ENCODE results near the gene KCNIP1. TPM values are rescaled to one million over a fixed set of nuclear protein-coding genes. Genes with fewer than 3 reads are reported as not detected.
"Not testable (repeated sequence)": the region's sequence is repeated elsewhere in the genome, so short reads cannot be mapped to it uniquely, and the experiment has no call there.

KCNIP1 gene
- total RNA-seq, 1 donor from 2014 or later = 0.57 TPM

DNA sequence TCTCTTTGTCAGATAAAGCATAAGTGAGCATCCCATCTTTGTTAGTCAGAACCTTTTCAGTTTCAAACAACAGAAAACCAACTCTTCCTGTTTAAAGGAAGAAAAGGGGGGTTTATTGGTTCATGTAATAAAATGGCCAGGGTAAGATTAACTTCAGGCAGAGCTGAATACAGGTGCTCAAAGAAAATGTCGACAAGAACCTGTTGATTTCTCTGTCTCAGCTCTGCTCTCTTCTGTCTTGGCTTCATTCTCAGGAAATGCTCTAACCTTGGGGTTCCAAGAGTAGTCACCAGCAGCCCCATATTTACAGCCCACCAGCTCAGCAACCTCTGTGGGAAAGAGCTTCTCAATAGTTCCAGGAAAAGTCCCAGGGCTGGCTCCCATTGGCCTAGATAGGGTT, 25.2 kb downstream of the KCNIP1 start:
- DNase-seq (ENCODE audit: low spot score) = no peak
- intact Hi-C loops (cut with DNase I) = no loop called here

DNA sequence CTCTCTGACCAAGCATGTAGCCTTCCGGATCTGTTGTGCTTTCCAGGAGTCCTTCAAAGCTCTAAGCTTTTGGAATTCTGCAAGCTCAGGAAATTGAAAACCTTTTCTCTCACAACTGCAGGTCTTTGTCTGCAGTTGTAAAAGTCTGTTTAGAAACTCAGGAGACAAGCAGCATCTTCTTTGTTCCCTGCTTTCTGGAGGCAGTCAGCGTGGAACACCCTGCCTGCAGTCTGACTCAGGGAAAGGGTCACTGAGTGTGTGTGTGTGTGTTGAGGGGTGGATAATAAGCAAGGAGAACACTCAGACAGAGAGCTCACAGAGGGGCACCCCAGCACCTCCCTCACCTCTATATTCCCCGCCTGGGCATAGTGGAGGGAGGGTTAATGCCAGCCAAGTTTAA, 29.1 kb downstream of the KCNIP1 start:
- intact Hi-C loops (cut with DNase I) = no loop called here
- peak; percentile 10 for DNase-seq (ENCODE audit: low spot score)

DNA sequence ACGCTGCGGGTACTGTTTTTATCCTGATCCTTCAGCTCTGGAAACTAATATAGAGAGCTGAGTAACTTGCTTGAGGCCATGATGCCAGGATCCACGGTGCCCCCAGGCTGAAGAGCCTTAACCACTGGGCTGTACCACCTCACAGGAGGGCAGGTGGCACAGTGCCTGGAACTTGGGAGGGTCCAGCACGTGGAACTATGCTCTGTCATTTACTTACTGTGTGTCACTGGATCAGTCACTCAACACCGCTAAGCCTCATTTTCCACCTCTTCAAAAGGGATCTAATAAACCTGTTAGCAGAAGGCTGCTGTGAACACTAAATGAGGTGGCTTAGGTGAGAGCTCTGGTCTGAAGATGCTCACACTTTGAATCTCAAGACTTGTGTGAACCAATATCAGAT, 29.6 kb downstream of the KCNIP1 start:
- intact Hi-C loops (cut with DNase I) = no loop called here
- peak; percentile 3 for DNase-seq (ENCODE audit: low spot score)

DNA sequence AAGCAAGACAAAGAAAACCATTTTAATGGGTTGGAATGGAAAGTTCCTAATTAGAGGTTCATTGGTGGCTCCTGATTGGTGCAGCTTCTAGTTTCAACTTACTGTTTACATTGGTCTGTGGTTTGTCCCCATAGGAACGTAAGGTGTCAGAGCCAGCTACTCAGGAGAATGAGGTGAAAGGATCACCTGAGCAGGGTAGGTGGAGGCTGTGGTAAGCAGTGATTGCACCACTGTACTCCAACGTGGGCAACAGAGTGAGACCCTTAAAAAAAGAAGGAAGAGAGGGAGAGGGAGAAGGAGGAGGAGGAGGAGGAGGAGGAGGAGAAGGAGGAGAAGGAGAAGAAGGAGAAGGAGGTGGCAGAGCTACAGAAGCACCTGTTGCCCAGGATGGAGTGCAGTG, 30.4 kb downstream of the KCNIP1 start:
- intact Hi-C loops (cut with DNase I) = no loop called here
- peak; percentile 5 for DNase-seq (ENCODE audit: low spot score)

DNA sequence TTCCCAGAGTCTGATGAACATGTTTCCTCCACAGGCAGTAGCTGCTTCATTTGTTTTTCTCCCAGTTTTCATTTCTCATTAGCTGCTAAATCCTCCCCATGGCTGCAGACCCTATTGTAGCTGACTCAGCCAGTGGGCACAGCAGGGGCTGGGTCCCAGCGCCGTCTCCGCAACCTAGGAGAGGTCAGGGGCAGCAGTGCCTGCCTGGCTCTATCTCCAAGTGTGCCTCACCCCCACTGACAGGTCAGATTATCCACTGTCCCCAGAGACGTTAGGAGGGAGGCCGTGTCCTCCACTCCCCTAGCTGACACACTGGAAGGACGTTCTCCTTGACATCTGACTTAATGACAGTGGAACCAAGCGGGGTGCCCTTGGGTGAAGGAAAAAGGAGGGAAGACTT, 31.1 kb downstream of the KCNIP1 start:
- DNase-seq (ENCODE audit: low spot score) = peak; percentile 55
- intact Hi-C loops (cut with DNase I) = no loop called here

DNA sequence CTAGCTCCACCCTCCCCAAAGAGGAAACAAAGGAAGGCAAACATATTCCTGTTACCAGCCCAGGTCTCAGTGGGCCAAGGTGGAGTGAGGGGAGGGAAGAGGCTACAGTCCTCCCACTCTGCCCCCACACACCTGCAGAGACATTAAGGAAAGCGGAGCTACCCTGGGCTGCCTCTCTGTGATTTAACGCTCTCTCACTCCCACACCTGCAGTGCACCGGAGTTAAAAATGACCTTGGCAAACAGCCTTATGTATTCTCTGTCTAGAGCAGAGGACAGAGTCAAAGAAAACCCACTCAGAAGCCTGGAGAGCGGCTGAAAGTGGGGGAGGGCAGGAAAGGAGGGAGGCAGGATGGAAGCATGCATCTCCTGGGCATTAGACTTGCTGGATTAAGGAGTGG, 32.7 kb downstream of the KCNIP1 start:
- peak; percentile 15 for DNase-seq (ENCODE audit: low spot score)
- intact Hi-C loops (cut with DNase I) = no loop called here

DNA sequence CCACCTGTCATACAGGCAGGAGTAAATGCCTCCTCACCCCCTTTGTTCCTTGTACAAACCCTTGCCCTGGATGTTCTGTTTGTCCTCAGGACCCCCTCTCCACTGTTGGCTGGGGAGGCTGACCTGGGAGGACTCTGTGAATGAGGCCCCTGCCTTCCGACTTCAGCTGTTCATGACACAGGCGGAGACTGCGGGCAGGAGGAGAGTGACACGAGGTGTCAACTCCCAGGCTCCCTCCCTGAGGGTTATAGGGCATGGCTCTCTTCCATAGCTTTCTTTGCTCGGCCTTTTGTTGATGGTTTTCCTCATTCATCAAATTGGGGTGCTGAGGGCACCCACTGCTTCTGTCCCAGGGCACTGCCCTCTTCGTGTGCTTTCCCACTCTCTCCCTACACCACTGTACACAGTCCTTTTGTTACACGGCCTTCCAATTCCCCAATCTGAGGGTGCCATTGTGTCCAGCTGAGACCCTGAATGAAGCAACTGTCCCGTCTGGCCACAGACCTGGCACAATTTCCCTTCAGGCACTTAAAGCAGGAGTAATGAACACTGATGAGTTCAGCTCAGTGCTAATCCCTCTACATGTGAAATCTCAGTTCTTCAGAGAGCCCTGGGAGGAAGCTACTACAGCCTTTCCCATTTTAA, 33.8 kb downstream of the KCNIP1 start:
- DNase-seq (ENCODE audit: low spot score) = peak; percentile 41
- intact Hi-C loops (cut with DNase I) = no loop called here

DNA sequence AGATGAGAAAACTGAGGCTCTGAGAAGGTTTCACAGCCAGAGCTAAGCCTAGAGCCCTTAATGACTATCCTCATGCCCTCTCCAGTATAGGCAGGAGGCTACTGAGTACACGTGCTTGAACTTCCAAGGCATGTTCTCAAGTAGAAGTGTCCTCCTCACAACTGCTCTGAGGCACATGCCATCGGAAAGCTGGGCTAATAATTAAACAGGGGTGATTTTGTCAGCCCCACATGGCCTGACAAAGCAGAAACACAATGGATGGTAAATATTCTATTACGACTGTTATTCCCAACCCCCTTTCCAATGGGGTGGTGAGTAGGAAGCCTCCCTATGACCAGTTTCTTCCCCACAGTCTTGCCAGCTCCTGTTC, 34.3 kb downstream of the KCNIP1 start:
- no peak for DNase-seq (ENCODE audit: low spot score)
- intact Hi-C loops (cut with DNase I) = no loop called here

DNA sequence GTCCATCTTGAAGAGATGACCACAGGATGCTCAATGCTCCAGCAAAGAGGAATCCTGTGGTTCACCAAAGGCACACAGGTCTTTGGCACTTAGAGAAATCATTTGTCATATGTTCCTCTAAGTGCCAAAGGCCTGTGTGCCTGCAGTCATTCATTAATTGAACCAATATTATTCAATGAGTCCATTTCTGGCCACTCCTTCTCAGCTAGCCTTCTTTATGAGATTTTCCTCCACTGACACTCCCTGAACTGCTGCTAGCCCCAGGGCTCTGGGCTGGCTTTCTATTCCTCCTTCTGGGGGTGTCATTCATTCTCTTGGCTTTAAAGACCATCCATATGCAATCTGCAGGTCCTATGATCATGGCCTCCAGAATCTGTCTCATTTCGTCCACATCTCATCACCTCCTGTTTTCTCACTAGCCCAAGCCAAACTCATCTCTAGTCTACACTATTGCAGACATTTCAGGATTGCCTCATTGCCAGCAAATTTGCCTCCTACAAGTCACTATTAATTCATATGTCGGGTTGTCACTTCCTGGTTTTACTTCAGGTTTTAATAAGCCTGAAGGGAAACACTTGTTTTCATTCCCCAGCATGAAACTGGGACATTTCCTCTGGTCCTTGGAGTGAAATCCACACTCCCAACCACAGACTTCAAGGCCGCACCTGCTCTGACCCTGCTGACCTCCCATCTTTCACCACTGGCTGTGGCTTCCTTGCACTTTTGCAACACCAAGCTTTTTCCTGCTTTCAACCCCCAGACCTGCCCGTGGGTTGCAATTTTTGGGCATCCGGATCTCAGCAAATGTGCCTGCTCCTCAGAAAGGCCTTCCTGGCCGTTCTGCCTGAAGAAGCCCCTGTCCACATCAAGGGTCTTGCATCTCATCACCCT, 35.1 kb downstream of the KCNIP1 start:
- intact Hi-C loops (cut with DNase I) = no loop called here
- DNase-seq (ENCODE audit: low spot score) = peak; percentile 63

DNA sequence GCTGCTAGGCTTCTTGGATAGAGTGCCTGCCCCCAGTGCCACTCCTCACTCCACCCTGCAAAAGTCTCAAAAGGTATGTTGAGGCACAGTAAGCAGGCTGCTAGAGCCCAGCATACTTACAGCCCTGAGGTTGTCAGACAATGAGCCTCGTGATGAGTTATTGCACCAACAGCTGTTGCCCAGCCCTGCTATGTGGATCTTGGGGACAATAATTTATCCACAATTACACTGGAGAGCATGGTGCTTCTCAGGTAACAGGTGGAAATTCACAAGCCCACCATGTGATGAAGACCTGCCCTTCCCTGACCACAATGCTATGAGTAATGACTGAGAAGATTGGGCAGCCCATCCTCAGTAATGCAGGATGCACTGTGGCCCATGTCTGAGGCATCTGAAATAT, 36.5 kb downstream of the KCNIP1 start:
- intact Hi-C loops (cut with DNase I) = no loop called here
- DNase-seq (ENCODE audit: low spot score) = peak; percentile 36

DNA sequence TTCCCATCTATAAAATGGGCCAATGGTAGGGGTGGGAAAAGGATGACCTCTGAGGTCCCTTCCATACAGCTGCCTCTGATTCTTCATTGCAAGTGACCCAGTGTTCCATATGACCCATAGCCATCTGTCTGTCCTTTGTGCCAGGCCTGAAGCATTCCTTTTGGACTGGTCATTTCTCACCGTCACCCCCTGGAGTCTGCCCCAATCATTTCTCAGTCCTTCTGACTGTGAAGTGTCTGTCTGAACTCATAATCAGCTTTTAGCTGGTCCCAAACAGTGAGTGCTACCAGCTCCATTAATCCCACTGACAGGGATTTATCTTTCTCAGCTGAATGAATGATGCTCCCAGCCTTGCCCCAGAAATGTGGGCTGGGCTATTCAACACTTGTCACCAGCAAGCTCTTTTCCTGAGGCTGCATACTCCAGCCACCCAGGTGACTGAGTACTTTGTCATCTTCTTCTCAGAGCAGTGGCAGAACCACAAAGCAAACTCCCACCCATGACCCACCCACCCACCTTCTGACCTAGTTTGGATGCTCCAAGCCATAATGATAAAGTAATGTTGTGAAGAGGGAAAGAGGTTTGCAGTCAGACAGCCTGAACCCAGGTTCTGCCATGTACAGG, 37.4 kb downstream of the KCNIP1 start:
- DNase-seq (ENCODE audit: low spot score) = peak; percentile 26
- intact Hi-C loops (cut with DNase I) = no loop called here

DNA sequence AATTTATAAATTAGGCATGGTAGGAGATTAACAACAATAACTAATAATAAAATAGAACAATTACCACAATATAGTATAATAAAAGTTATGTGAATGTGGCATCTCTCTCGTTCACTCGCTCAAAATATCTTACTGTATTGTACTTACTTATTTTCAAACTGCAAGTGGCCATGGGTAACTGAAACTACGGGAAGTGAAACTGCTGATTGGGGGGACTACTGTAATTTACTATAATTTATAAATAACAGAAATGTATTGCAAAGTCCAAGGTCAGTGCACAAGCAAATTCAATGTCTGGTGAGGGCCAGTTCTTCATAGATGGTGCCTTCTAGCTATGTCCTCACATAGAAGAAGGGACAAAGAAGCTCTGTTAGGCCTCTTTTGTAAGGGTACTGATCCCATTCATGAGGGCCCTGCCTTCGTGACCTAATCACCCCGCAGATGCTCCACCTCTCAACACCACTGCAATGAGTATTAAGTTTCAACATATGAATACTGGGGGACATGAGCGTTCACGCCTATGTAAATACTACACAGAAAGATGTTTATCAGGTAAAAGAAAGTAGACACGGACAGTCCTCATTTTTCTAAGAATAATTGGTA, 39.0 kb downstream of the KCNIP1 start:
- intact Hi-C loops (cut with DNase I) = no loop called here
- DNase-seq (ENCODE audit: low spot score) = peak; percentile 22

DNA sequence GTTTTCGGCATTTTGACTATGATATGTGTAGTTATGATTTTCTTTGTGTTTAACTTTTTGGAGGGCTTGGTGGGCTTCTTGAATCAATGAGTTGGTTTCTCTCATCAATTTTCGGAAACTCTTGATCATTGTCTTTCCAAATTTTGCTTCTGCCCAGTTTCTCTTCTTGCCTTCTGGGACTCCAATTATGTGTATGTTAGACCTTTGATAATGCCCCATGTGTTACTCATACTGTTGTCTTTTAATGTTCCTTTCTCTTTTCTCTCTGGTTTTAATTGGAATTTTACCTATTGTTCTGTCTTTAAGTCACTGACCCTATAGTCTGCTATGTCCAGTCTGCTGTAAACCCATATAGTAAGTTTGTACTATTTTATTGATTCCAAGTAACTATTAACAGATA, 41.5 kb downstream of the KCNIP1 start:
- intact Hi-C loops (cut with DNase I) = no loop called here
- no peak for DNase-seq (ENCODE audit: low spot score)

DNA sequence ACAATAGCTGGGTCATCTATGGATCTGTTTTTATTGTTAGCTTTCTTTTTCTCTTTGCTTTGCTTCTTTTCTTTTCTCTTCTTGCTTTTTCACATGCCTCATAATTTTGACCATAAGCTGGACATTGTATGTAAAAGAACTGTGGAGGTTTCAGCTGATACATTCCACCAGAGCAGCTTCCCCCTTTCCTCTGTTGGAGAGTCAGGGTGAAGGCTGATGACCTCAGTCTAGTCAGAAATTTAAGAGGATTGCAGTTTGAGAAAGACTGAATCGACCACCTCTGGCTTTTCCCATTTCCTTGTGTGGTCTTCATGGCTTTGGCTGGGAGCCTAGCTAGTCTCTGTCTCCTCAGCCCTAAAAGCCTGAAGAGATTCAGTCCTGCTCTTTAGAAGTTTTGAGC, 42.0 kb downstream of the KCNIP1 start:
- DNase-seq (ENCODE audit: low spot score) = peak; percentile 14
- intact Hi-C loops (cut with DNase I) = no loop called here

DNA sequence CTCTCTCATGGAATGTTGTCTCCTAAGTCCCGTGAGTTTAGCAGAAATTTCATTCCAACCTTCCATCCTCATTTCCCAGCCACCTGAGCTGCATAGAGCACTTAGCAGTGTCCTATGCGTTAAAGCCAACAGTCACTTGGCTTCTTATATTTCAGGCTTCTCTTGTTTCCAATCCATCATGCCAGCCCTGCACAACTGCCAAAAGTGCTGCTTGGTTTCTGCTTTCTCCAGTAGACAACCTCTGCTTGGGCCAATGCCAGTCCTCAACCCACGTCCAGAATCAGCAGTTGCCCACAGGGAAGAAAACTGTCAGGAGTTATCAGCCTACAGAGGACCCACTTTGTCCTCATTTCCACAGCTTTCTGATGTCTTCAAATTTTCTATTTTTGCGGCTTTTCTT, 42.5 kb downstream of the KCNIP1 start:
- intact Hi-C loops (cut with DNase I) = no loop called here

DNA sequence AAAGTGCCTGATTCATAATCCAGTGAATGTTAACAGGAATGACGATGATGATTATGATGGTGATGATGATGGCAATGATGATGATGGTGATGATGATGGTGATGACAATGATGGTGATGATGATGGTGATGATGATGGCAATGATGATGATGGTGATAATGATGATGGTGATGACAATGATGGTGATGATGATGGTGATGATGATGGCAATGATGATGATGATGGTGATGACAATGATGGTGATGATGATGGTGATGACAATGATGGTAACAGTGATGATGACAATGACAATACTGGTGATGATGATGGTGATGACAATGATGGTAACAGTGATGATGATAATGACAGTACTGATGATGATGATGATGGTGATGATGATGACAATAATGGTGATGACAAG, 46.6 kb downstream of the KCNIP1 start:
- DNase-seq (ENCODE audit: low spot score); intact Hi-C loops (cut with DNase I): not testable (repeated sequence)

More for the DNA sequence above, 42.5 kb downstream of the KCNIP1 start:
- DNase-seq (ENCODE audit: low spot score) = peak; percentile 71

DNA sequence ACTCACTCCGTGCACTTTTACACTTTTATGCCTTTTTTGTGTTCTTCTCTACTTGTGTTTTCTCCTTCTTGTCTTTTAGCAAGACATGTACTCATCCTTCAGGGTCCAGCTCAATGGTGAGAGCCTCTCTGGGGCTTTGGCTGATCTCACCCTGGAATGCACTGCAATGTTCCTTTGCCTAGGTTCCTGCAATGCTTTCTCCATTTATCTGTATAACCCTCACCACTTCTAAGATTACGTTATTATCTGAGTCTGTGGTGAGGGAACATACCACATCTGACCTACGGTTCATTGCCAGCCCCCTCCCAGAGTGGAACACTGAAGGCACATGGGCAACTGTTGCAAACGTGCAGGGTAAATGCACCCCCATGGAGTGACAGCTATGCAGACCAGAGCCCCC, 47.3 kb downstream of the KCNIP1 start:
- DNase-seq (ENCODE audit: low spot score) = no peak
- intact Hi-C loops (cut with DNase I) = no loop called here

DNA sequence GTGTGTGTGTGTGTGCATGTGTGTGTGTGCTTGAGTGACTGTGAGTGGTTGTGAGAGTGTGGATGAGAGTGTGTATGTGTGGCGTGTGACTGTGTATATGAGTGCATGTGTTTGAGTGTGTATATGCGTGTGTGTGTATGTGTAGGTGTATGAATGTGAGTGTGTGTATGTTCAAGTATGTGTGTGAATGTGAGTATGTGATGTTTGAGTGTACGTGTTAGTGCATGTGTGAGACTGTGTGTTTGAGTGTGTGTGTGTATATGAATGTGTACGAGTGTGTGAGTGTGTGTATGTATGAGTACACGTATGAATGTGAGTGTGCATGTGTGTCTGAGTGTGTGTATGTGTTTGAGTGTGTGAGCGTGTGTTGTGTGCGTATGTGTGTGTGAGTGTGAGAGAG, 47.8 kb downstream of the KCNIP1 start:
- intact Hi-C loops (cut with DNase I) = no loop called here
- DNase-seq (ENCODE audit: low spot score) = no peak

DNA sequence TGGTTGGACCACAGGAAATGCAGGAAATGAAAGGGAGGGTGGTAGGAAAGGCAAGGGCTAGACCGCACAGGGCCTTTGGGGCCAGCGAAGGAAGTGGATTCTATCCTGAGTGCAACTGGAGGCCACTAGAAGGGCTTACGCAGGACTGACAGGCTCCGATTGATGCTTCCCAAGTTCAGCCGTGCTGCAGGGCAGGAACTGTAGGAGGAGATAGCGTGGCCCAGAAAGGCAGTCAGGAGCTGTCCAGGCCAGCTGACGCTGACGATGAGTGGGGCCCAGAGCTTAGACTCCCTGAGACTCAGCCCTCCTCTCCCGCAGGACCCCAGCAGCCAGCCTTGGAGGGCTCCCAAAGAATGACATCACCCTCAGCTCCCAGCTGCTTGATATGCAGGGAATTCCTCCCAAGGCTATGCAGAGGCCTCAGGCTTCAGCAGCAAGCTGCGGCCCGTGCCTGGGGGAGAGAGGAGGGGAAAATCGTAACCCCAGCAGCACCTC, 48.8 kb downstream of the KCNIP1 start:
- intact Hi-C loops (cut with DNase I) = no loop called here
- DNase-seq (ENCODE audit: low spot score) = peak; percentile 82

DNA sequence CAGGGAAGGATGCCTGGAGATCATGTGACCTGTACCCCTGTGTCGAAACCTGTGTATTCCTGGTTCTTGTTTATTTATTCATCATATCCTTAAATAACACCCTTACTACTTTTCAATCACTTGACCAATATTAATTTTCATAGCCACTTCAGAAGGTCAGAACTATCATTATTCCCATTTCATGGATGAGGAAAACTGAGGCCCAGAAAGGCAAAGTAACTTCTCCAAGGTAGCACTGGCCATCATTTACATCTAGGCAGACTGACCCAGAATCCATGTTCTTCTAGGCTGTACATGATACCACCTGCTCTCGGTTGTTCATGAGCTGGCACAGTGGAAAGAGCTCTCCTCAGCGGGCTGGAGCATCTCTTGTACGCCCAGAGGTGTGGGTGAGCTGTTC, 49.4 kb downstream of the KCNIP1 start:
- intact Hi-C loops (cut with DNase I) = no loop called here
- DNase-seq (ENCODE audit: low spot score) = no peak

Data from cardiac septum (tissue), 1 donor.